ENCODE data around the gene KCNG4.

DNA sequence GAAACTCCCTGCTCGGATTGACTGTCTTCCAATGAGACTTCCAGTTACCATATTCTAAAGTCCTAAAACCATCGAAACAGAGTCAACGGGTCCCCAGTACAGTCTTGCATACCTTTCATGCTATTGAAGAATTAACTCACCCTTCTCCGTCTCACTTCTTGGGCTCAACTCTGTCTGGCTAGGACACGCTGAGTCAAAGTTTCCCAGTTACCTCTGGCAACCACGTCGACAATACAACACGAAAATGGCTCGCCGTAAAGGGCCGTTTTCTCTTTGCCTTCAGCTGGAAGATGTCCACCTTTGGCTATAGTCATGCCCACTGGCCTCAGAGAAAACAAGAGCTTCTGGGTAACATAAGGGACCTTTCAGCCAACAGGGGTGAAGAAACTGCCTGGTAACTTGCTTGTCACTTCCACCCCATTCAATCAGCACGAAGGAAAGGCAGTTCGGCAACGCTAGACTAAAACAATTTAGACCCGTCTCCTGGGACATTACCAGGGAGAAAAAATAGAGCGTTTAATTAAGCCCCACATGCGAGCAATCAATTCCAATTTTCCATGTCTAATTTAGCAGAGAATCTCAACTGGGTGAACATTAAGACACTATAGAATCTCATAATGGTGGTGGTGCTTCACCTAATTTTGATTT is 21.5 kb downstream of the KCNG4 start:
- TF ChIP-seq POLR2AphosphoS5 (IDR thresholded peaks at IDR 0.05; ENCODE audit: borderline replicate concordance, low read depth, low read length): no peak
- no peak for TF ChIP-seq EZH2 (IDR thresholded peaks at IDR 0.05)
- no peak for TF ChIP-seq FOXP2 (optimal IDR thresholded peaks at IDR 0.05; ENCODE audit: control extremely low read depth, extremely low read length, insufficient read depth)
